RCC 7860 (cell line): ENCODE data around the gene AKNAD1.
"Not testable (repeated sequence)": the region's sequence is repeated elsewhere in the genome, so short reads cannot be mapped to it uniquely, and the experiment has no call there.

ENCODE experiments used
- DNase-seq: peaks from one replicate; pipeline ENCODE4 v3.0.0-alpha.2; 2015; ENCODE audit warnings: low spot score
- FAIRE-seq: peaks from 2 replicates; lab custom pipeline; 2012; peaks lifted over from hg19 to GRCh38; lab: Jason Lieb, UNC

The AKNAD1 gene

DNA sequence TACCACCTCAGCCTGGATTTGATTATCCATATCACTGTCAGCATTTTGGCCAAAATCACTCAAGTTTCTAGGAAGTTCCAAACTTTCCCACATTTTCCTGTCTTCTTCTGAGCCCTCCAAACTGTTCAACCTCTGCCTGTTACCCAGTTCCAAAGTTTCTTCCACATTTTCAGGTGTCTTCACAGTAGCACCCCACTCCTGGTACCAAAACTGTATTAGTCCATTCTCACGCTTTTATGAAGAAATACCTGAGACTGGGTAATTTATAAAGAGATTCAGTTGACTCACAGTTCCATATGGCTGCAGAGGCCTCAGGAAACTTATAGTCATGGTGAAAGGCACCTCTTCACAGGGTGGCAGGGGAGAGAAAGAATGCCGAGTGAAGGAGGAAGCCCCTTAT lies 71.0 kb downstream of the AKNAD1 start:
- no peak for DNase-seq
- no peak for FAIRE-seq

DNA sequence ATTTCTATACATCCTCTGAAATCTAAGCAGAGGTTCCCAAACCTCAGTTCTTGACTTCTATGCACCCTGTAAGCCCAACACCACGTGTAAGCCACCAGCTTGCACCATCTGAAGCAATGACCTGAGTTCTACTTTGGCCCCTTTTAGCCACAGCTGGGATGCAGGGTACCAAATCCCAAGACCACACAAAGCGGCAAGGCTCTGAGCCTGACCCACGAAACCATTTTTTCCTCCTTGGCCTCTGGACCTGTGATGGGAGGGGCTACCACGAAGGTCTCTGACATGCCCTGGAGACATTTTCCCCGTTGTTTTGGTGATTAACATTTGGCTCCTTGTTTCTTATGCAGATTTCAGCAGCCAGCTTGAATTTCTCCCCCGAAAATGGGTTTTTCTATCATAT lies 71.6 kb downstream of the AKNAD1 start:
- FAIRE-seq (no peak), DNase-seq (no peak)

DNA sequence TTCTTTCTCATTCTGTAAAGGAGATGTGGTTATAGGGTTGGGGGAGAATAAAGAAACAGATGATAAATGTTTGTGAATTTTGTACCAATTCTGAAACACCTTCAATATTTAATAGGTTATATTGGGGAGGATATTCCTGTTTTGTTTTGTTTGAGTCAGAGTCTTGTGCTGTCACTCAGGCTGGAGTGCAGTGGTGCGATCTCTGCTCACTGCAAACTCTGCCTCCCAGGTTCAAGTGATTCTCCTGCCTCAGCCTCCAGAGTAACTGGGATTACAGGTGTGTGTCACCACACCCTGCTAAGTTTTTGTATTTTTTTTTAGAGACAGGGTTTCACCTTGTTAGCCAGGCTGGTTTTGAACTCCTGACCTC lies 75.3 kb downstream of the AKNAD1 start:
- not testable (repeated sequence) for DNase-seq, FAIRE-seq

DNA sequence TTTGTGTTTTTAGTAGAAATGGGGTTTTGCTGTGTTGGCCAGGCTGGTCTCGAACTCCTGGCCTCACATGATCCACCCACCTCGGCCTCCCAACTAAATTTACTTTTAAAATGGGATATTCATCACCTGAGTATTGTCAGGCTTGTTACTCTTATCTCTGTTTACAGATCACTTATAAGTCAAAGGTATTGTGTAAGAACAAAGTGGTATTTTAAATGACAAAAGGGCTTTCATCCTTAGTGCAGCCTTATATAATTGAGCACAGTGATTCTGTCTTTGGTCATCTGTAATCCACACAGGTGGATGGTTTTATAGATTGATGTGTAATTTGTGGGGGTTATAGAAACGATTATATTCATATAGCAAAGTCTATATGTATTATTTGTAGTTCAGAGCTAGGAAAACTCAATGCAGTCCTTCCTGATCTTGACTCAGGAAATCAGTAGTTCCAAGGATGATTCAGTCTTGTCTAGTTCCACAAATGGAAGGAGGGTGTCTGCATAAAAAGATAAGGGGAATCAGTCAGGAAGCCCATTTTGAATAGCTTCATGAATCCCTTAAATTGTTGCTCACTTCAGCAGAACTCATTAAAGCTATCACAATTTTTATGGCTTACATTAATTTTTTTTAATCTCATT lies 75.8 kb downstream of the AKNAD1 start:
- no peak for DNase-seq
- no peak for FAIRE-seq

DNA sequence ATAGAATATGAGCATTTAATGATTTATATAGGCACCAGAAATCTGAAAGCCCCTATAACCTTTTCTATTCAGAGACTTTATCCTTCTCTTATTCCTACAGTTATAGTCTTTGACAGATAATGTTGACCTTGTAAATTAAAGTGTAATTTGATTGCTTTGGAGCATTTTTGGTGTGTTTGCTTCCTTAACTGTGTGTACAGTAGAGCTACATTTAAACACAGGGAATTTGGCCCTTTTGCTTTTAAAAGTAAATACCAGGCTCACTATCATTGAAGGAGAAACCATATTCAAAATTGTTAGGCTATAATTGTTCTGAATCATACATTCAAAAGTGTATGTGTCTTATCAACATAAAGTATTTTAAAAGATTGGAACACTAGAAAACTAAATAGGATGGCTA lies 77.4 kb downstream of the AKNAD1 start:
- no peak for FAIRE-seq
- DNase-seq: no peak

DNA sequence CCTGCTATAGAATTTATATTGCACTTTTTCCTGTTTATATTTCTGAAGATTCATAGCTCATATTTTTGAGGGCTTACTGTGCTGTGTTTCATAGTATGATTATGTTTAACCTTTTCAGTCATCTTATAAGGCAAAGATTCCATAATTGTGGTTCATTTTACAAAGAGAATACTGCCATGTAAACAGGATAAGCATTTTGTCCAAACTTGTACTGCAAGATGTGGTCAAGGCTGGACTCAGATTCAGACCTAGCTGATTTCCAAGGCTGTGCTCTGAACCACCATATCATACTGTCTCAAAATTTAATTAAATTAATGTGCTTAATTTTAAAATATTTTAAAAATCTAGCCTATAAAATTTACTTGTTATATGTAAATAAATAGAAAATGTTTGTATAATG lies 79.1 kb downstream of the AKNAD1 start:
- DNase-seq (no peak), FAIRE-seq (no peak)

DNA sequence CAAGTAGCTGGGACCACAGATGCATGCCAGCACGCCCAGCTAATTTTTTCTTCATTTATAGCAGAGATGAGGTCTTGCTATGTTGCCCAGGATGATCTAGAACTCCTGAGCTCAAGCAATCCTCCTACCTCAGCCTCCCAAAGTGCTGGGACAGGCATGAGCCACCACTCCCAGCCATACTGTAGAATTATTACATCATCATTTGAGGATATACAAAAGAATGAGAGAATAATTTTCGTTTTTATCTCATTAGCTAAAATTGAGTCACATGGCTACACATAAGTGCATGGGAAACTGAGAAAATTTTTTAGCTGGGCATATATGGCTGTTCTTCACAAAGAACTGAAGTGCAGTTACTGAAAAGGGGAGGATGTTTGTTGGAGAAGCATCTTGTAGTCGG lies 89.2 kb downstream of the AKNAD1 start:
- DNase-seq (no peak), FAIRE-seq (no peak)

DNA sequence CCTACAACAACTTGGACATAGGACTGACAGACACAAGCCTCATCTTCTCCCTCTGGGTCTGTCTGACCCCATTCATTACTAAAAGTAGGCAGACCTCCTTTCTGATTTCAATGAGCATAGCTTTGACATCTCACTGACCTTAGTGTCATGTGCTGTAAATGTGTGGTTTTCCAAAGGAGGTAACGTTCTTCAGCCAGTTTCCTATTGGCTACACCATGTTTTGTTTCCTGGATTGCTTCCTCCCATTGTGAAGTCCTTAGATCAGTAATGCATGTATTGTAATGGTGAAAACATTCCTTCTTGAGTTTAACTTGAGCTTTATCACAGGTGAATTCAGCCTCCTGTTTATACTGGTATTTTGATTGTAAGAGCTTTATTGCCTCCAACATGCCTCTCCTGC lies 89.8 kb downstream of the AKNAD1 start:
- FAIRE-seq (no peak), DNase-seq (no peak)
